H7 (cell line): ENCODE results near the gene MAML2. TPM values are rescaled to one million over a fixed set of nuclear protein-coding genes. Genes with fewer than 3 reads are reported as not detected.

Experiments
- DNase-seq: peaks from one replicate; pipeline ENCODE4 v3.0.0; 2012
- H3K27me3 ChIP-seq: 2 replicates; pipeline ENCODE4 v1.6.0; 2011; ENCODE audit warnings: mild to moderate bottlenecking, low read length; ENCODE audit not compliant: control insufficient read depth, insufficient read depth
- H3K36me3 ChIP-seq: replicated peaks from 2 replicates; pipeline ENCODE4 v1.5.1; 2011; ENCODE audit warnings: low read length; ENCODE audit not compliant: control insufficient read depth, insufficient read depth
- H3K4me3 ChIP-seq: 2 replicates; pipeline ENCODE4 v1.5.1; 2011; ENCODE audit warnings: low read depth, mild to moderate bottlenecking, control low read depth, low read length, moderate library complexity; ENCODE audit not compliant: insufficient read depth
- total RNA-seq: library from RNA; depleted of rRNA; stranded (reverse); fragments of >200 nt; shearing (Covaris generic); gene quantifications from 2 replicates; pipeline ENCODE4 v1.2.3, GENCODE V29; 2014; rRNA removed

The MAML2 gene
- total RNA-seq, 1 experiment from 2014 or later, result 3.6 TPM

DNA sequence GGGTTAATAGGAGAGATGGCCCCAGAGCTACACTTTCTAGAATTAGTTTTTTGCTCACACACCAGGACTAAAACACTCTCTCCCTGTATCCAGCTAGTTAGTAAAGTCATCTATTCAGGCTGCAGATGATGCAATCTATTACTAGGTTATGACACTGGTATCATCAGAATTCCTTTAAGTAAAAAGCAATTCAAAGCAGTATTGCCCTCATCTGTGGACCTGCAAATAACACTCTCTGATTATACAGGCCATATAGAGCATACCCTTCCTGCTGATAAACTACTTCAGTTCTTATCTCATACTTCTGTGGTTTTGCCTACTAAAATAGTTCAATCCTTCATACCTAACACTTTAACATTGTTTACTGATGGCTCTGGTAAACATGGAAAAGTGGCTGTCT is 405.6 kb downstream of the MAML2 start:
- H3K4me3 ChIP-seq, result no peak overlapping the region
- no peak for DNase-seq
- no peaks in the 10 kb centered on the region for H3K36me3 ChIP-seq
- H3K27me3 ChIP-seq, result no peaks in the 10 kb centered on the region

DNA sequence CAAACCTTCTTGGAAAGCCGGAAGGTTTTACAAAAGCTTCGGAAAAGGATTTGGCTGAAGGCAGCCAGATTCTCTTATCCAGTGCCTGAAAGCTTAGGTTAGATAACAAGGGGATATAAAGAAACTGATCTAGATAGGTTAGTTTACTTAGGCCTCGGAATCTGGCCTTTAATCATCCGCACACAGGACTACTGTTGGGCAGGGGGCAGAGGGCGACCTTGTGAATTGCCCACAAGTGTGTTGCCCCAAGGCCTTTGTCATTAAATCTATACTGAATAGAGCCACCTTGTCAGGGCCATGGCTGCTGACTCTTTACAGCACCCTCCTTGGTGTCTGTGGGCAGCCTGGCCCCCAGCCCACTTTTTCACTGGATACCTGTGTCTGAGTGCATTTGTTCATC is 409.4 kb downstream of the MAML2 start:
- DNase-seq, result no peak
- no peaks in the 10 kb centered on the region for H3K27me3 ChIP-seq
- no peaks in the 10 kb centered on the region for H3K36me3 ChIP-seq
- no peak overlapping the region for H3K4me3 ChIP-seq

DNA sequence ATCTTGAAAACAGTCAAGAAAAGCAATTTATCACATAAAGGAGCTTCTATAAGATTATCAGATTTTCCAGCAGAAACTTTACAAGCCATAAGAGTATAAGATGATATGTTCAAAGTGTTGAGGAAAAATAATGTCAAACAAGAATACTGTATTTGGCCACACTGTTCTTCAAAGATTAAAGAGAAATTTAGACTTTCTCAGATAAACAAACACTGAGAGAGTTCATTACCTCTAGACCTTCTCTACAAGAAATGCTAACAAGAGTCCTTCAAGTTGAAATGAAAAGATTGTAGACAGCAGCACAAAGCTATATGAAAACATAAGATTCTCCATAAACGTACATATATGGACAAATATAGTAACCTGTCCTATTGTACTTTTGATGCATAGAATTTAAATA is 411.1 kb downstream of the MAML2 start:
- no peak for DNase-seq

DNA sequence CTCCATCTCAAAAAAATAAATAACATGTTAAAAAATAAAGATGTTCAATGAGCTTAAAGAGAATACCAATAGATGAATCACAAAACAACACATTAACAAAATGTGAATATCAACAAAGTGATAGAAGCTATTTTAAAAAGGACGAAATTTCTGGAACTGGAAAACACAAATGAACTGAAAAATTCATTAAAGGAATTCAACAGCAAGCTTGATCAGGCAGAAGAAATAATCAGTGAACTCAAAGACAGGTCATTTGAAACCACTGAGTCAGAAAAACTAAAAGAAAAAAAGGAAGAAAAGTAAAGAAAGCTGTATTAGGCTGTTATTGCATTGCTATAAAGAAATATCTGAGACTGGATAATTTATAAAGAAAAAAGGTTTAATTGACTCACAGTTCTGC is 412.0 kb downstream of the MAML2 start:
- Histone ChIP-seq H3K36me3 (no peaks in the 10 kb centered on the region), H3K4me3 (no peak overlapping the region), H3K27me3 (no peaks in the 10 kb centered on the region)
- no peak for DNase-seq

More for the DNA sequence above, 411.1 kb downstream of the MAML2 start:
- Histone ChIP-seq H3K27me3 (no peaks in the 10 kb centered on the region), H3K36me3 (no peaks in the 10 kb centered on the region), H3K4me3 (no peak overlapping the region)

DNA sequence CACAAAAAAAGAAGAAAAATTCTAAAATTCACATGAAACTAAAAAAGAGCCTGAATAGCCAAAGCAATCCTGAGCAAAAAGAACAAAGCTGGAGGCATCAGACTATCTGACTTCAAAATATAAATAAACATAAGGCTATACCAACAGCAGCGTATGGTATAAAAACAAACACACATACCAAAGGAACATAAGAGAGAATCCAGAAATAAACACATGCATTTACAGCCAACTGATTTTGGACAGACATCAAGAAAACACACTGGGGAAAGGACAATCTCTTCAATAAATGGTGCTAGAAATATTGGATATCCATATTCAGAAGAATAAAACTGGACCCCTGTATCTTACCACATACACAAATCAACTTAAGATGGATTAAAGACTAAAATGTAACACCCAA is 416.3 kb downstream of the MAML2 start:
- H3K4me3 ChIP-seq, result no peak overlapping the region
- H3K36me3 ChIP-seq, result no peaks in the 10 kb centered on the region
- no peak for DNase-seq
- no peaks in the 10 kb centered on the region for H3K27me3 ChIP-seq

Other genes with a start within 250 kb of the MAML2 start
- gene CCDC82, start 46.7 kb upstream of the MAML2 start, total RNA-seq, result 7.4 and 10.0 TPM in 2 replicates
- 3.8 TPM in 2 replicates for gene JRKL, start 46.8 kb upstream of the MAML2 start, total RNA-seq